NCI-H446 treated with DMSO at 0.1 percent for 48 hours (cell line): ENCODE results near the gene FYN.

Source experiments
- DNase-seq: peaks from one replicate; lab custom pipeline; 2025; lab: John Stamatoyannopoulos, UW

Gene FYN

DNA sequence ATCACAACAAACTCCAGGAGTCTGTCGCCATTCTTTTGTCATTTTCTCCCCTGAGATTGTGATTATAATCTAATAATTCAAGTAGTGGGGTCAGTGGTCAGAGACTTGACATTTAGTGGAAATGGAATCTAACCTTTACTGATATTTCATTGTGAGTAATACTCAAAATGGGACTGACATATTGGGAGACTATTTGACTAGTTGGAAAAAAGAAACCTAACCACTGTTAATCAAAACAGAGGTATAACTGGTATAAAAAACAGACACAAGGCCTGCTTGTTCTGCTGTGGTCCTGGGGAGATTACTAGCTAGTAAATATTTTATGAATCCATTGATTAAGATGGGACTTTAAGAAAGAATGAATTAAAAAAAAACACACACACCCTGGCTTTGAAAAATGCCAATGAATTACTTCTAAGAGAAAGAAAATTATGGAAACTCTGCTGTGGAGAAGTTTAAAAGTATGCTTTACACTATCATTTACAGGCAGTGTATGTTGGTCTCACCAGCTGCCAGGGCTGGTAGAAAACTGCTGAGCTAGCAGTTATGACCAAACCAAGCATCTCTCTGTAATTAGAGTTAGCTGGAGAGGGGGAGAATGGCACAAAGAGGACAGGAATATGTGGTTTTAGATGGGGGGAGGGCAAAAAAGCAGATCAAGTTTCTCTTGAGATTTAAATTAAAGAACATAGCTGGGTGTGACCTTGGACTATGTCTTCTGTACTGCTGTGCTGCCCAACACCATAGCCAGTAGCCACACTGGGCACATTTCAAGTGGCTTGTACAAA, 103.7 kb downstream of the FYN start:
- DNase-seq, result no peak

DNA sequence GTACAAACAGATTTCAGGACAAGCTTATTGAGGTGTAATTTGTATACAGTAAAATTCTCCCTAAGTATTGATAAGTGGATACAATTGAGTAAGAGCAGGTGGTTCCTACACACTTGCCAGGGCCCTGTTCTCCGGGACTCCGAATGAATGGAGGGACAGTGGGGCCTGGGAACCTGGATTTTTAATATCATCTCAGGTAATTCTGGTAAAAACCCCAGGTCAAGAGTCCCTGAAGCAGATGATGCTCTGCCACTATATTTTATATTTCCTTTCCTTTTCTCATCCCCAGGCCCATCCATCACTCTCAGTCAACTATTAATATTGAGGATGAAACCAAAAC, 104.9 kb downstream of the FYN start:
- DNase-seq, result no peak

DNA sequence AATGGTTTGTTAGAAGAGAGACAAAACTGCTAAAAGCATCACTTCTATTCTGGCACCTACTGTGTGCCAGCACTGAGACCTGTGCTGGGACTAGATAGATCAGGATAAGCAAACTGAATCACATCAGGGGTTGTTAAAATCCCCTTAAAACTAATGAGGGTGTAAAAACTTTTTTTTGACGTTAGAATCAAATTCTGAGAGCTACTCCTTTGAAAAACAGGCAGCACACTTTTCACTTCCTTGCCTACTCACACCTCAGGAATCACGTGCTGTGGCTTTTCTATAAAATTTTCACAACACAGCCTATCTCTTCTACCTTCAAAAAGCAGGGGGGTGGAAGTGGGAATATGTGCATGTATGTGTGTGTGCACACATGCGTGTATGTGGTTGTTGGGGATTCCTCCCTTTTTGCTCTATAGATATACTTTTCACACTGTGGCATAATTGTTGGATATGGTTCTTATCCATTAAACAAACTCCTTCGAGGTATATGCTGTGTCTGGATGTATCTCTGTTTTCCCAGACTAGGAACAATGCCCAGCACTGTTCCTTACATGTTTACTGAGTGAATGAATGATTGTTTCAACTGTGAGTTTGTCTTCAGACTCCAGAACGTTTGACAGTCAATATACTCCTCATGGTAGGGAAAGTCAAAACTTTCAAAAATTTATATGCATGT, 105.4 kb downstream of the FYN start:
- DNase-seq, result no peak

DNA sequence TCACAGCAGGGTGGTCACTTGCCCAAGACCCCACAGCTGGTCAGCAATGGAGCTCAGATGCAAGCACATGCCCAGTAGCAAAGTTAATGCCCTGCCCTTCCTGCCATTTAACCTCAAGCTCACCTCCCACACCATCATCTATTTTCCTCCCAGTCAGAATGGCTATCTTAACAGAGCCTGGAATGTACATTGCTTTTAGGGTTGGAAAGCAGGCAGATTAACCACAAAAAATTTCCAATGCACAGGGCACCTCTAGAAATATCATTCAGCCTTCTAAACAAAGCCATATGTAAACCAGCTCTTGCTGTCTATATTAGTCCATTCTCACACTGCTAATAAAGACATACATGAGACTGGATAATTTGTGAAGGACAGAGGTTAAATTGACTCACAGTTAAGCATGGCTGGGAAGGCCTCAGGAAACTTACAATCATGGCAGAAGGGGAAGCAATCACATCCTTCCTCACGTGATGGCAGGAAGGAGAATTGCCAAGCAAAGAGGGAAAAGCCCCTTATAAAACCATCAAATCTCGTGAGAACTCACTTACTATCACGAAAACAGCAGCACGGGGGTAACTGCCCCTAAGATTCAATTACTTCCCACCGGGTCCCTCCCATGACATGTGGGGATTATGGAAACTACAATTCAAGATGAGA, 106.9 kb downstream of the FYN start:
- no peak for DNase-seq

DNA sequence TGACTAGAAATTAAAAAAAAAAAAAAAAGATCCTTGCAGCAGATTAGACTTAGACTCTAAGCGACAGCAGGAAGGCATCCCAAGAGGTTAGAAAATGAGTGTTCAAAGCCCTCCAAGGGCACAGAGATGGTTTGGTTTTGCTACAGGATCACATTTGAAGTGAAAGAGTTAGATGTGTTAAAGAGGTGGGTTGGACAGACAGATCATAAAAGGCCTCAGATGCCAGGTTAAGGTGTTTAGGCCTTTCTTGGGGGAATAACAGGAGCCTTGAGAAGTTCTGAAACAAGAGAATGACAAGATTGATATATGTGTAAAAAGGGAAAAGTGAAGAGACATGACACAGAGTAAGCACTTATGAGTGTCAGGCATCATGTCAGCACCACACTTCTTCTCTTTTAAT, 107.5 kb downstream of the FYN start:
- no peak for DNase-seq

DNA sequence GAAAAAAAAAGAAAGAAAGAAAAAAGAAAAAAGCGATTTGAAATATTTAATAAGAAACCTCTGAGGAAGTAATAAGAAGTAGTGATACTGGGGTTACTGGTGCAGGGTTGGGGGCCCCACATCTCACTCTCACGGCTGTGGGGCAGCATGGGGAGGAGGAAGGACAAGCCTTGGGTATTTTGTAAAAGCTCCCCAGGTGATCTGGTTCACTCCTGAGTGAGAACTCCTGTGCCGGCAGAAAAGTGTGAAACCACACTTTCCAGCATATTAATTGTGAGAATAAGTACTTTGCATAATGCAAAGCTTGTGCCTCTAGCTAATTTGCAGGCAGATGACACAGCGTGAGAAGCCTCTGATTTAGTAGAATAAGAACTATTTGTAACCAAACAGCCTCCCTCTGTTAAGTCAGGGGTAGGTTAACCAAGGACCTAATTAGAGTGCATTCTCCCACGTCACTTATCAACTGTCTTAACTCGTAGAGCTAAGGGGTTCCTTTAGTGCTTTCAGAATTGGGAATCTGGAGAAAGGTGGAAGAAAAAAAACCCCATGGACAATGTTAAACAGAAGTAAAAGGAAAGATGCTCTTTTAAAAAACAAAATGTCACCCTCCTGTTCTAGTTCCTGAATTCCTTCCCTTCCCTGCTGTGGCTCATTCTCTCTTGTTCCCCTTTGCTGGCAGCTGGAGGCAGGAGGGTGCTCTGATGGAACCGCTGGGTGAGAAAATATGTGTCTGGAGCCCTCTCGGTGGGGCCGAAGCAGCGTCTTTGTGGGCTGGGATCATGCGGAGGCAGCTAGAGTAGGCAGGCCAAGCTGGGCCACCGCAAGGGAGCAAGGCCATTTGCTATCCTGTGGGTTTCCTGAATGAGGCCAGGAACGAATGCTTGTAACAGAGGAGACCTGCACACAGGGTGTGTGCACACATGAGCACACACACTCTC, 108.7 kb downstream of the FYN start:
- no peak for DNase-seq

DNA sequence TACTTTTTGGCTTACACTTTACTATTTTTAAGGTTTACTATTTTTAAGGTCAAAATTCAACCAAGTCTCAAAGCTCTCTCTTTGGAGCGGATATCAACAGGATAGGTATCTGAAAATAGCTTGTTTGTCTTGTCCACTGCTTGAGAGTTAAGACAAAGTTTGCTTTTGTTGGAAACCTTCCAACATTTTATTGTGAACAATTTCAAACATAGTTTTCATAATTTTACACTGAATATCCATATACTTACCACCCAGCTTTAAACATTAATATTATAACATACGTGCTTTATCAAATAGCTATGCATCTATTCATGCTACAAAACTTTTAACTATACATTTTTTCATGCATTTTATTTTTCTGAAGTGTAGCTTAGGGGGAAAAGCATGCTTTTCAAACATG, 109.9 kb downstream of the FYN start:
- DNase-seq, result no peak

DNA sequence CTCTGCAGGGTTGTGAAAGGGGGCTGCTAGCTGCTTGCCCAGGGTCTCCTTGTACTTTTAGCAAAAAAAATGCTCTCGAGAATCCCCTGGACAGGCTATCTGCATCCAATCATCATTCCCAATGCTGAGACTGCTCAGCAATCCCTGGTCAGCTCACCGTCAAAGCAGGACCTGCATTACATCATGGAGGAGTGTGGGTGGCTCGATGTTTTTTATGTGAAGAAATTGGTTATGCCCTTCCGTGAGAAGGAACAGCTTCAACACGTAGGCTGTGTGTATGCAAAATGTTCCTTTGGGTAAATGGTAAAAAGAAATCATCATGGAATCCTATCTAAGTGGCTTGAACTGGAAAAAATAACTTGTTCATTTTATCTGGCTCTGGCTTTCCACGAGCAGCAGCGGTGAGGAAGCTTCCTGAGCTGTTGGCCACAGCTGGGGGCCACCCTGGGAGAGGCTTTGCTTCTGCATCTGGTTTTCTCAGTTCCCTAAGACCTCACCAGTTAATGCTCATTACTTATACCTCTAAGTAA, 111.4 kb downstream of the FYN start:
- DNase-seq, result no peak

DNA sequence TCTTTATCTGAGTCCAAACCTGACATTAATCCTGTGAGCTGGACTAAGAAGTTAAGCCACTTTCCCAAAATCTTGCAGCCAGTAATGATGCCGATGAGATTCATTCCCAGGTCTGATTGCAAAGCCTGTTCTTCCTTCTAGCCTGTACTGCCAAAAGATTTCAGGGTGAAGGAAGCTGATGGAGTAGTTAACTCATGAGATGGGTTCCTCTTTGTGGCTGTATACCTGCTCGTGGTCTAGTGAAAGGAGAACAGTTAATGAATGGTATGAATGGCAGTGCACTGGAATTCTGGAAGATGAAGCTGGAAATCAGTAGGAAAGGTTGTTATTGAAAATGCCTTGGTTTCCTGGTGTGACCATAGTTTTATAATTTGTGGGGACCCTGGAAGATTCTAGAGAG, 112.0 kb downstream of the FYN start:
- DNase-seq, result no peak

DNA sequence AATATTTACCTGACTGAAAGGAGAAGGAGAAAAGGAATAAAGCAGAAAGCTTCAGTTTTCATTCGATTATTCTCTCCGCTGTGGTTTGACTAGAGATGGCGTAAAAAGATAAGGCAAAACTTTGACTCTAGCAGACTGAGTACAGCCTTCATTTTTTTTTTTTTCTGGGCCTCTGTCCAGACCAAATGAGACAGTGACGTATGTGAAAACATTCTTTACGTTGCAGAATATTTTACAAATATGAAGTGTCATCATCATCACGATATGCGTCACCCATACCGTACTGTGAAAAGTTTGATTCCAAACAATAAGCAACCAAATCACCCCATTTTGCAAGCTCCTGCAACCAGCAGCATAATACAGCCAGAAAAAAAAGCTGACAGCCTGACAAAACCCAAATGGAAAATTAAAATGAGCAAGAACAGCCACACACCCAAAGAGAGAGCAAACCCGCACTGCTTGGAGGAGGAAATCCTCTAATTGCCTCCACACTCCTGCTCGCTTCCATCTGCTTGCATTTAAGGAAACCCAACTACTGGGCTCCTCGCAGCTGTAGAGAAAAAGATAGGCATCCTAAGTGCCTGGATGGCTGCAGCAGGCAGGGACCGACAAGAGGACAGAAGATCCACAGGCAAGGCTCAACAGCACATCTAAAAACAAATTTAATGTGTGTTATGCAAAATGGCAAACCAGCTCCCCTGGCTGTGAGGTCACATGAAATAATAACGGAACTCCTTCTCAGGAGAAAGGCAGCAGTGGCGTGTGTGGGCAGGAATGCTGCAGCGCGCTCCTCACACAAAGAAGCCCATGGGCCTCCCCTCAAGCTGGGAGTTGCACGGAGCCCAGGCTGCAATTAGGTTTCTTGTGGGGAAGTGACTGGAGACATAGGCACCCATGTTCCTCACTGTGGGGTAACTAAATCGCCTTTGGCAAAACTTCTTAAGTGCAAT, 113.1 kb downstream of the FYN start:
- no peak for DNase-seq

DNA sequence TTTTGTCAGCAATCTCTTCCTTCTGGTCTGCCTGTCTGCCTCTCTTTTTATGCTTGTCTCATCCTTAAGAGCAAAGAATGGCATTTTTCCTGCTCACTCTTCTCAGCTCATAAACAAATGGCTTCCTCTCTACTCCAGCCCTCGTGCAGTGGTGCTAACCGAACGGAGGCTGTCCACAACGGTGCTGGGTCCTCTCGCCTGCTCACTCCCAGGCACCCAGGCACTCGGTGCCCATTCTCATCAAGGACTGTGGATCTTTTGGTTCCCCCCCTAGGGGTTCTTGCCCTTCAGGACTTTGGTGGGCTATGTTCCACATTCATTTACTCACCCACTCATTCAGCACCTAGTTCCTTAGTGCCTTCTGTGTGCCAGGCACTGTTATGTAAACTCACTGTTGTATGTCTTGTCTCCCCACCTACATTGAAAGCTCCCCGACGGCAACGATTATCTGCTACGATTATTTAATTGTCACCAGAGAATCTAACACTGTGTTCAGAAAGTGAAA, 113.9 kb downstream of the FYN start:
- no peak for DNase-seq

DNA sequence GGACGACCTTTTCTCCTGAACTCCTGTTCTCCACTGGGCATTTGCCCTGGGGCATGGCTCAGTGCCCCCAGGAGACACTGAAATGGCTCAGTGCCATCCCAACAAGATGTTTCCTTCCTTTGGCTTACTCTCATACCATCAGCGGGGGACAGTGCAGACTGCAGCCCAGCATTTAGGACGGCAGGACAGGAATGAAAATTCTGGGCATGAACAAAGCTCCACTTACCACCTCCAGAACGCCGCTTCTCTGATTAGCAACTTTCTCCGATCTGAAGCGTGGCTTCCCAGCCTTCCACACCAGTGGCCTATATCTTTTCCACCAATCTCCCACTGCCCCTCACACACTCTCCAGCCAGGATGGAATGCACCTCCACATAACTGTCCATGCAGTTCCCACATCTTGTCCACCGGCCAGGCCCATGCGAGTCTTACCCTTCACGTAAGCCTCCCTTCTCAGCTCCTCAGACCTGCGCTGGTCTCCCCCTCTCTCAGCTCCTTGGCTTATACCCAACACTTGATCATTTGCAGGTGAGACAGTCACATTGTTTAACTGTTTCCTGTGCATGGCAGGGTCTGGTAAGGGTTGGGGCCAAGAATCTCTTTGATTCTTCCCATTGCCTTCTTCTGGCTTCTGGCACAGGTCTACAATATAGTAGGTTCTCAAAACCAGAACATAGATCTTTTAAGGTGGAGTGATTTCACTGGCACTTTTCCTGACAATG, 114.5 kb downstream of the FYN start:
- DNase-seq, result no peak

DNA sequence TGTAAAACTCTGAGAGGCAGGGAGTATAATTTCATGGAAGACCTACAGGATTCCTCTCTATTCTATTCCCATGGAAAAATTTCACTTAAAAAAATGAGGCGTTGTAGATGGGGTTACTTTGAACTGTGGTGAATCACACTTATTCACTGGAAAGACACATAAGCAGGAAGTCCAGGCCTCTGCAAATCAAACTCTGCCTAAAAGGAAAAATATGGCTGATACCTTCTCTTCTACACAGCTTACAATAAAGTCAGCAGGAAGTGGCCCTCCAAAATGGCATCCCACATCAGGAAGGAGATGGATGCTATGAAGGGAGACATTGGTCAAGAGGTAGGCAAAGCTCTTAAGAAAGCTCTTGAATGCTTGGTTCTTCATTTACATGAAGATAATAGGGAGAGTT, 115.9 kb downstream of the FYN start:
- no peak for DNase-seq

DNA sequence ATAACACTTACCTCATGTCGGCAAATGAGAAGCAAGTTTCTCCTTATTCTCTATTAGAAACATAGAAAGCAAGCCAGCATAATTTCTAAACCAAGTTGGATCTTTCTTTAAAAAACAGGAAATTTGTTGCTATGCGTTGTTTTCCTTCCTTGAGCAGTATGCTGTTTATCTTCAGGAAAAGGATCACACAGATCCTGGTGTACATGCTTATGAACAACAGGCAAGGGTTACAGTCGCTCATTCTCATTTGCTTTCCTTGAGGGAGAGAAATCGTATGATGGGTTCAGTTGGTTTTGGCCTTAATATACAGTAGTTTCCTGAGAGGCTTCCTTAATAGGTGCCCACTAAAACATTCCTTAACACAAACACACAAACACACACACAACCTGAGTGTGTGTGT, 118.8 kb downstream of the FYN start:
- DNase-seq, result no peak

DNA sequence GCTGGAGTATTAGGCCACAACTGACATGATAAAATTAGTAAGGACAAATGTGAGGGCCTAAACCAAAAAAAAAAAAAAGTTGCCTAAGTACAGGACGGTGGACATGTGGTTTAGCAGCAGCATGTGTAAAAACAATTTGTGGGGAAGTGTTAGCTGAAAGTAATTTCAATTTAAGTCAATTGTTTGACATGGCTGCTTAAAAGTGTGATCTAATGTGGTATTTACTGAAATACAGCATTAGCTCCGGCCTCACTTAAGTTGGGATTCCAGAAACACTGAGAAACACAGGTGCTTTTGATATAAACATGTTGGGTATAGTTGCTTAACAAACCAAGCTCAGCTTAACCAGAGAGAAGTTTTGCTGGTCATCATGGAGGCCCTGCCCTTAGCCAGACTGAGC, 119.7 kb downstream of the FYN start:
- DNase-seq, result no peak

DNA sequence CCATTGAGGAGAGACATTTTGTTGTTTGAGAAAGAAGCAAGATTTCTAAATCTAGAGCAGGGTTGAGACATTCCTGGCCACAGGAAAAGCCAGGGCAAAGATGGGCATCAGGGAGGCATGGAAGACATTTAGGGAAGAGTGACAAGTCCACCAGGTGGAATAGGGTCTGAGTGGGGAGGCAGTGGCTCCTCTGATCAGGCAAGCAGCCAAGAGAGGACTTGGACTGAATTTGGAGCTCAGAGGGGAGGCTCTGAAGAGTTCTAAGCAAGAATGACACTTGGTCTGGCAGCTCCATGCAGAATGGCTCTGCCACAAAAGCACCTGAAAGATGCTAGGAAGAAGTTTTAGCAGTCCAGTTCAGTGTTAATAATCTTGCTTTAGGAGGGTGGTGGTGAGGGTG, 120.8 kb downstream of the FYN start:
- no peak for DNase-seq

DNA sequence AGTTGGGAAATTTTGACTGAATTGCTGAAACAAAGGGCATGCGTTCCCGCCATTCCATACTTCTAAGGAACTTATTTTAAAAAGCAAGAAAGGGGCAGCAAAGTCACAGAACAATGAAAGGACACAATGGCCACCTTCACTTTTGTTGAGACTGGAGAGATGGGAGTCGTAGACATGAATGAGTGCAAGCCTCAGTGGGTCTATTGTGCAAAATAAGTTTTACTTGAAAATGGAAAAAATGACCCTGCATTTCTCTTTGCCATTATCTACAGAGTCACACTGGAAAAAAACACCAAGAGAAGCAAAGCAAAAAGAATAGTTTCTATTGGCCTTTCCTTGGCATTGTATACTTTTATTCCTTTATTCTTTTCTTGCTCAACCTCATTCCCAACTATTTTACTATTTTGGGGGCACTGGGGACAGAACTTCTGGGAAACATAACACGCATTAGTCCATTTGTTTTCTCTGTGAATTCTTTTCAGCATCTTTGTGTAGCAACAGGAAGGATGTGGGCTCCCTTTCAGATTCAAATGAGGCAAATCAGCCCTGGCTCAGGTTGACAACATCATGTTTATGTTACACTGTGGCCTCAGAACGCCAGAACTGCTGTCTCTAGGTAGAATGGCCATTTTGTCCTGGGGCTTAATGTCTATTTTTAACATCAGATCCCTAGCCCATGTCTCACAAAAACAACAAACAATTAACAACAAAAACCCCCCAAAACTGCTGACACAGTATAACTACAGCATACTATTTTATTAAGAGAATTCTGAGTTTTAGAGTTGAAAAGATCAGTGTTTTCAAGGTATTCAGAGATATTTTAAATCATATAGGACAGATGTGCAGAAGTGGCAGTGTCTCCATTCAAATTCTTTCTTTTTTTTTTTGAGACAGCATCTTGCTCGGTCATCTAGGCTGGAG, 122.2 kb downstream of the FYN start:
- no peak for DNase-seq

DNA sequence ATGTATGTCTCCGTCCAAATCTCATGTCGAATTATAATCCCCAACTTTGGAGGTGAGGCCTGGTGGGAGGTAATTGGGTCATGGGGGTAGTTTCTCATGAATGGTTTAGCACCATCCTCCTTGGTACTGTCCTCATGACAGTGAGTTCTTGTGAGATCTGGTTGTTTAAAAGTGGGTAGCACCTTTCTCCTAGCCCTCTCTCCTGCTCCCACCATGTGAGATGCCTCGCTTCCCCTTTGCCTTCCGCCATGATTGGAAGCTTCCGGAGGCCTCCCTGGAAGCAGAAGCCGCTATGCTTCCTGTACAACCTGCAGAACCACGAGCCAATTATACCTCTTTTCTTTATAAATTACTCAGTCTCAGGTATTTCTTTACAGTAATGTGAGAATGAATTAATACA, 123.1 kb downstream of the FYN start:
- DNase-seq, result no peak

DNA sequence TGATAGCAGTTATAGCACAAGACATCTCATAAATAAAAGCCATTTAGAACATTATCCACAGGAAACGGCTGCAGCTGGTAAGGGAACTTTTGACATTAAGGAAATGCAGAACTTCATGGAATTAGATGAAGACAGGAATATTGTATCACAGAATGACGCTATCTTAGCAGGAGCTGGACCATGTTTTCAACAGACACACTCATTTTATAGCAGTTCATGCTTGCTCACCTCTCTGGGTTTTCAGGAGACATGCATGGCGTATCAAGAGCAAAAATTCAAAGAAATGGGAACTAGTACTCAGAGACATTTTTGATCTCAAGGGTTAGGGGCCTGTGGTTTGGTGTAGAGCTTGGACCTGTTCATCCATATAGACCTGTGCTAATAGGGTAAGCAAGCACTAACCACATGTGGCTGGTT, 125.0 kb downstream of the FYN start:
- no peak for DNase-seq
